ENCODE measurements around the gene ACIN1. TPM values are rescaled to one million over a fixed set of nuclear protein-coding genes. Genes with fewer than 3 reads are reported as not detected.

Gene ACIN1
- total and polyA plus RNA-seq, 9 of the 15 experiments (the other 6 are each of a cell fraction or from before 2014, with no cell fraction given), result 5.0 to 196 (median 129) TPM

DNA sequence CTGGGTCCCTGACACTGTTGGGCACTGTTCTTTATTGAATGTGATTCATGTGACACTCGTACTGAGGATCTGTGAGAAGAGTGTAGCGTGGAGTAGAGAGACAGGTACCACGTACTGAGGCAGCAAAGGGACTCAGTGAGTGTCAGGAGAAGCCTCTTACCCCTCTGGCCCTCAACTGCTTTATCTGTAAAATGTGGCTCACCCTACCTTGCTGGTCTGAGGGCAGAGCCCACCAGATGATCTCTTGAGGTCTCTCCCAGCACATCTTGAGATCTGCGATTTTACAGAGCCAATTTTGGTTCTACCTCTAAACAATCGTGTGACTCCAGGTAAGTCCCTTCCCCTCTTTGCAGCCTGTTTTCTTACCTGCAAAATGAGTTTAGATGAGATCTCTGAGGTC, 21.0 kb upstream of the ACIN1 start:
- no peak for DNase-seq (ENCODE audit: extremely low read depth in 1 of 4, low spot score in 3 of 4)
- Histone ChIP-seq H3K4me2 (ENCODE audit: insufficient read depth, low read length) (no peak overlapping the region), H3K36me3 (ENCODE audit: control insufficient read depth, insufficient read depth, low read length) (no peaks in the 10 kb centered on the region), H3K27me3 (ENCODE audit: control insufficient read depth in 2 of 2, insufficient read depth in 2 of 2, low read length in 2 of 2) (peaks cover 0 to 10% of the 10 kb centered on the region in 2 experiments; a peak in 3 of 5 replicates), H4K20me1 (replicated peaks; ENCODE audit: control insufficient read depth, insufficient read depth, low read length) (peaks cover 3% of the 10 kb centered on the region; the same call in 1 of the 2 replicates), H3K9me1 (ENCODE audit: control insufficient read depth, insufficient read depth, low read length) (no peaks in the 10 kb centered on the region), H2AFZ (ENCODE audit: low read depth, low read length) (no peak overlapping the region), H3K27ac (ENCODE audit: extremely low read depth, low read depth, low read length) (no peak overlapping the region), H3K4me1 (replicated peaks in 1 of 2; ENCODE audit: control insufficient read depth in 2 of 2, insufficient read depth in 2 of 2, low read length in 2 of 2) (peaks cover 41 to 61% of the 10 kb centered on the region in 2 experiments), H3K9me3 (replicated peaks; ENCODE audit: control insufficient read depth, insufficient read depth, low read depth, low read length) (no peaks in the 10 kb centered on the region), H3K79me2 (ENCODE audit: control insufficient read depth, insufficient read depth, low read length) (no peaks in the 10 kb centered on the region), H3K9ac (ENCODE audit: insufficient read depth in 1 of 2, low read depth in 2 of 2, low read length in 2 of 2) (no peak overlapping the region), H3K4me3 (no peak overlapping the region)
- TF ChIP-seq TAF15 (IDR thresholded peaks at IDR 0.05; ENCODE audit: low read depth, low read length), result no peak
- no peak for TF ChIP-seq TAF1 (IDR thresholded peaks at IDR 0.05; ENCODE audit: control insufficient read depth, extremely low read depth, insufficient read depth, low read length, severe bottlenecking)
- no peak for TF ChIP-seq ZNF76 (CRISPR knock-in tag; IDR thresholded peaks at IDR 0.05; ENCODE audit: borderline replicate concordance)
- TF ChIP-seq, protein P1, sequence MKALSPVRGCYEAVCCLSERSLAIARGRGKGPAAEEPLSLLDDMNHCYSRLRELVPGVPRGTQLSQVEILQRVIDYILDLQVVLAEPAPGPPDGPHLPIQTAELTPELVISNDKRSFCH (CRISPR knock-in tag; IDR thresholded peaks at IDR 0.05), result no peak
- TF ChIP-seq, protein P1 (tag; IDR thresholded peaks at IDR 0.05), result no peak
- TF ChIP-seq ZNF134 (CRISPR knock-in tag; conservative IDR thresholded peaks at IDR 0.05), result peak; percentile 76
- no TSS peak for BruUV-seq (replicated peaks)
- POLR2A ChIA-PET, result interaction anchor here (0.7 kb wide), 1 partner anchor 173 kb away, joined by 3 read pairs; no protein-coding TSS in a partner anchor
- no peak for ATAC-seq
- intact Hi-C loops (cut with micrococcal nuclease), result no loop called here
- FAIRE-seq, result peak; percentile 48
- CTCF ChIA-PET (ENCODE audit: low intra/inter-chr PET ratio), result no interaction called here
- 13% methylated on average over 5 of the region's 5 CpGs for WGBS (ENCODE audit: insufficient coverage, low coverage, missing lambda C conversion rate)
- in situ Hi-C loops (cut with MboI), result no loop called here

Data from K562 (cell line).